ENCODE measurements around the gene NPTX2. TPM values are rescaled to one million over a fixed set of nuclear protein-coding genes. Genes with fewer than 3 reads are reported as not detected.

Gene NPTX2
- total RNA-seq, 2 donors from 2014 or later: not detected

DNA sequence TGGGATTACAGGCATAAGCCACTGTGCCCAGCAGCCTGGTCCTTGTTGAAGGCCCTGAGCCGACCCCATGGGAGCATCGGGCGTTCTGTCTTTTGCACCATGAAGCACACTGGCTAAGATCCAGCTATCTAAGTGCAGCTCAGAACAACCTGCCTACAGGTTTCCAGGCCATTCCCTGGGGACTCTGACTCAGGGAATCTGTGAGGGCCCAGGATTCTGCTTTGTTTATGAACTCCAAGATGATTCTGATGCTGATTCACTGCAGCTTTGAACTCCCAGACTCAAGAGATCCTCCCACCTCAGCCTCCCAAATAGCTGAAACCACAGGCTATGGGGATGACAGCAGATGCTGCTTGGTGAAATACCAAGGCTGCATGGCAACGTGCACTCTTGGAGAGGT lies 30.2 kb downstream of the NPTX2 start:
- H3K4me3 Mint-ChIP-seq: no peak overlapping the region
- no peaks in the 10 kb centered on the region for H3K36me3 Mint-ChIP-seq (ENCODE audit: low read depth)
- no peak overlapping the region for H3K27ac Mint-ChIP-seq

DNA sequence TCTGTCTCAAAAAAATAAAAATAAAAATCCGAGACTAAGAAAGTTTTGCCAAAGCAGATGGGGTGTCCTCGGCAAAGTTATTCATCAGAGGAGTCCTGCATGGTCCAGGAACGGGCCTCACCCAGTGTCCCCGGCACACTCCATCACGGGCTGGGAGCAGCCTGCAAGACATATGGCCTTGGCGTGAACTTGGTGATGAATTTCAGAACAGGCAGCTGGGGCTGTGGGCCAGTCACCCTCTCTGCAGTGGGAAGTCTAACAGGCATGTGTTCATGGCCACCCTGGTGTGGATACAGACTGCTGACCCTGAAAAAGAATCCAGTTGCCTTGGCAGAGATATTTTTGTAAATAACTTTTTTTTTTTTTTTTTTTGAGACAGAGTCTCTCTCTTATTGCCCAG lies 34.7 kb downstream of the NPTX2 start:
- Mint-ChIP-seq H3K4me1 (no peaks in the 10 kb centered on the region), H3K27me3 (no peaks in the 10 kb centered on the region), H3K4me3 (no peak overlapping the region), H3K27ac (no peak overlapping the region), H3K36me3 (ENCODE audit: low read depth) (no peaks in the 10 kb centered on the region)
- ATAC-seq (no peak), DNase-seq (no peak)
- no peaks in the 10 kb centered on the region for H3K9me3 ChIP-seq (ENCODE audit: control insufficient read depth, low read length, poor library complexity, severe bottlenecking)

More for the DNA sequence above, 30.2 kb downstream of the NPTX2 start:
- no peaks in the 10 kb centered on the region for H3K9me3 ChIP-seq (ENCODE audit: control insufficient read depth, low read length, poor library complexity, severe bottlenecking)
- DNase-seq (no peak), ATAC-seq (no peak)
- H3K27me3 Mint-ChIP-seq: peaks cover 5% of the 10 kb centered on the region
- no peaks in the 10 kb centered on the region for H3K4me1 Mint-ChIP-seq

DNA sequence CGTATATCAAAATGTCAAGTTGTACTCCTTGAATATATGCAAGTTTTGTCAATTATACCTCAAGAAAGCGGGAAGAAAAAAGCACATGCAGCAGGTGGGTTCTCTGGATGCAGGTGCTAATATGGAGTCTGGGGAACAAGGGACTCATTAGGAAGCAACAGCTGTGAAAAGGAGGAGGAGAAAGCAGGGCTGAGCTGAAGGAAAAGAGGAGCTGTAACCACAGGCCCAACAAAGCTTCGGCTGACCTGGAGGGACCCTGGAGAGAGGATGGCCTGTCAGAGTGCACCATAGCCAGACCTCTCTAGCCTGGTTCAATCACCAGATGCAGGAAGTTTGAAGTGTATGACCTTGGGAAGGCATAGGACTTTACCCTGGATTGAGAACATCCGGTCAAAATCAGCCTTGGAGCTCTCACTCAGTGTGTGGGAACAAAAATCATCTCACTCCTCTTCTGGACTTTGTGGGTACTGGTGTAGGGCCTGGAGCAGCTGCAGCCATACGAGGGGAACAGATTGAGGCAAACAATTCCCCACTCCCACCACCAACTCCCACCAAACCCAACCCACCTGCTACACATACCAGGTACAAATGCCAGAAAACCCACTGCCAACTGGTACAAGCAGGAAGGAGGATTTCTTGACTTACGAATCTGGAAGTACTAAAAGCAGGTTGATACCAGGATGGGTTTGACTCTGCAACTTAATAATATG lies 36.7 kb downstream of the NPTX2 start:
- no peak for DNase-seq
- H3K9me3 ChIP-seq (ENCODE audit: control insufficient read depth, low read length, poor library complexity, severe bottlenecking): no peaks in the 10 kb centered on the region
- Mint-ChIP-seq H3K27me3 (no peaks in the 10 kb centered on the region), H3K27ac (no peak overlapping the region), H3K4me1 (no peaks in the 10 kb centered on the region), H3K4me3 (no peak overlapping the region), H3K36me3 (ENCODE audit: low read depth) (no peaks in the 10 kb centered on the region)
- no peak for ATAC-seq

DNA sequence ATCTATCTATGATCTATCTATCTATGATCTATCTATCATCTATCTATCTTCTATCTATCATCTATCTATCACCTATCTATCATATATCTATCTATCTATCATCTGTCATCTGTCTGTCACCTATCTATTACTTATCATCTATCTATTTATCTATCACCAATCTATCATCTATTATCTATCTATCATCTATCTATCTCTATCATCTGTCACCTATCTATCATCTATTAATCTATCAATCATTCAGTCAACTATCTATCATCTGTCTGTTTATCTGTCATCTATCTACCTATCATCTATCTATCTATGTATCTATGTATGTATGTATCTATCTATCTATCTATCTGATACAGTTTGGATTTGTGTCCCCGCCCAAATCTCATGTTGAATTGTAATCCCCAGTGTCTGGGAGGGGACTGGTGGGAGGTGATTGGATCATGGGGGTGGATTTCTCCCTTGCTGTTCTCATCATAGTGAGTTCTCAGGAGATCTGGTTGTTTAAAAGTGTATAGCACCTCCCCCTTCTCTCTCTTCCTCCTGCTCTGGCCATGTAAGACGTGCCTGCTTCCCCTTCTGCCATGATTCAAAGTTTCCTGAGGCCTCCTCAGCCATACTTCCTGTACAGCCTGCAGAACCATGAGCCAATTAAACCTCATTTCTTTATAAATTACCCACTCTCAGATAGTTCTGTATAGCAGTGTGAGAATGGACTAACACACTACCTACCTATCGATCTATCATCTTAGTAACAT lies 37.6 kb downstream of the NPTX2 start:
- H3K27me3 Mint-ChIP-seq: no peaks in the 10 kb centered on the region
- no peaks in the 10 kb centered on the region for H3K4me1 Mint-ChIP-seq
- H3K9me3 ChIP-seq (ENCODE audit: control insufficient read depth, low read length, poor library complexity, severe bottlenecking): no peaks in the 10 kb centered on the region
- no peak for DNase-seq
- no peak overlapping the region for H3K4me3 Mint-ChIP-seq
- no peak for ATAC-seq
- H3K36me3 Mint-ChIP-seq (ENCODE audit: low read depth): no peaks in the 10 kb centered on the region
- H3K27ac Mint-ChIP-seq: no peak overlapping the region

DNA sequence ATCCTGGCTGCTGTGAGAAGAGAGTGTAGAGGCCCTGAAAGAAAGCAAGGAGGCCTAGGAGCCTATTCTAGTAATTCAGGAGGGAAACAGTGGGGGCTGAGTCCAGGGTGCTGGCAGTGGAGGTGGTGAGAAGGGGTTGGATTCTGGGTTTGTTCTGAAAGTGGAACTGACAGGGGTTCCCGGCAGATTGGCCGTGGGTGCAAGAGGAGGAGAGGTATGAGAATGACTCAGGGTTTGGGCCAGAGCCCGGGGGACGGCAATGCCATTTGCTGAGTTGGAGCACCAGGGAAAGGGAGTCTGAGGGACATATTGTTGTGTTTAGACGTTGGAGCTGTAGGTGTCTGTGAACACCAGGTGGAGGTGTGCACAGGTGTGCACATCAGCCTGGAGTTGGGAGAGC lies 38.5 kb downstream of the NPTX2 start:
- Mint-ChIP-seq H3K4me1 (no peaks in the 10 kb centered on the region), H3K27me3 (no peaks in the 10 kb centered on the region), H3K36me3 (ENCODE audit: low read depth) (no peaks in the 10 kb centered on the region), H3K4me3 (no peak overlapping the region), H3K27ac (no peak overlapping the region)
- no peak for ATAC-seq
- H3K9me3 ChIP-seq (ENCODE audit: control insufficient read depth, low read length, poor library complexity, severe bottlenecking): no peaks in the 10 kb centered on the region
- no peak for DNase-seq

DNA sequence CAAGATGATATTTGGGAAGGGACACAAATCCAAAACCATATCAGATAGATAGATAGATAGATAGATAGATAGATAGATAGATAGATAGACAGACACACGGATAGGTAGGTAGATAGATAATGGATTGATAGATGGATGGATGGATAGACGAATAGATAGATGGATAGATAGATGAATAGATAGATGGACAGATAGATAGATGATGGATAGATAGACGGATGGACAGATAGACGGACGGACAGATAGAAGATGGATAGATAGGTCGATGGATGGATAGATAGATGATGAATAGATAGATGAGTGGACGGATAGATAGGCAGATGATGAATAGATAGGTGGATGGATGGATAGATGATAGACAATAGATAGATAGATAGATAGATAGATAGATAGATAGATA lies 39.8 kb downstream of the NPTX2 start:
- ATAC-seq: no peak
- no peaks in the 10 kb centered on the region for H3K9me3 ChIP-seq (ENCODE audit: control insufficient read depth, low read length, poor library complexity, severe bottlenecking)
- Mint-ChIP-seq H3K27me3 (no peaks in the 10 kb centered on the region), H3K4me3 (no peak overlapping the region), H3K27ac (no peak overlapping the region), H3K36me3 (ENCODE audit: low read depth) (no peaks in the 10 kb centered on the region), H3K4me1 (no peaks in the 10 kb centered on the region)
- DNase-seq: no peak

DNA sequence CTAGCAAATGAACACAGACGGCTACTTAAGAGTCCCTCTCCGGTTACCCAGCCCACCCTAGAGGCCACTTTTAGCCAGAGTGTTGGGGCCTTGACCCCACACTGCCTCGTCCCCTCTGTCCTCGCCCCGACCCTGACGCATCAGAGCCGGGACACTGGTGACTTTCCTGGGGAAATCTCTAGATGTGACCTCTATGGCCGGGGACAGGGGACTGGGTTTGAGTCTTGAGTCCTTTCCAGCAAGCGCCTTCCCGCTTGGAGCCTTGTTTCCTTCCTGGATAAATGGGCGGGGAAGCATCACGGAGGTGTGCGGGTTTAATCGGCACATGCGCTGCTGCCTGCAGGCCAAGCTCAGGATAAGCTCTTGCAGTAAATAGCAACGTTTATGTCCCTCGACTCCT lies 40.7 kb downstream of the NPTX2 start:
- Mint-ChIP-seq H3K4me3 (no peak overlapping the region), H3K27ac (no peak overlapping the region), H3K4me1 (no peaks in the 10 kb centered on the region), H3K36me3 (ENCODE audit: low read depth) (no peaks in the 10 kb centered on the region), H3K27me3 (no peaks in the 10 kb centered on the region)
- no peak for DNase-seq
- no peaks in the 10 kb centered on the region for H3K9me3 ChIP-seq (ENCODE audit: control insufficient read depth, low read length, poor library complexity, severe bottlenecking)
- ATAC-seq: no peak

DNA sequence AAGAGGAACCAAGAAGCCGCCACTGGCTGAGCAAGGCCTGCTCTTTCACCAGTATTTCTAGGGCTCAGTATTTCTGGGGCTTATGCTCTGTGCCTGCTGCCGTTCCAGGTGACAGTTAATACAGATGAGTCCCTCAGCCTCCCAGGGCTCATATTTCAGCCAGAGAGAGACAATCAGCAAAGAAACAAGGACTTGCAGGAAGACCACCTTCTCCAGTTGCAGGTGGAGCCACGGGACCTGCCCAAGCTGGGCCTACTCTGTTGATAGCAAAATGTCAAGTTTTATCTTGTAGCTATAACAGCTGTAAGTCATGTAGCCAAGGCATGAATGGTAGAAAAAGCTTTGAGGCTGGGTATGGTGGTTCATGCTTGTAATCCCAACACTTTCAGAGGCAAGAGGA lies 42.7 kb downstream of the NPTX2 start:
- H3K9me3 ChIP-seq (ENCODE audit: control insufficient read depth, low read length, poor library complexity, severe bottlenecking): no peaks in the 10 kb centered on the region
- Mint-ChIP-seq H3K27ac (no peak overlapping the region), H3K36me3 (ENCODE audit: low read depth) (no peaks in the 10 kb centered on the region), H3K4me1 (no peaks in the 10 kb centered on the region), H3K4me3 (no peak overlapping the region), H3K27me3 (no peaks in the 10 kb centered on the region)
- DNase-seq (no peak), ATAC-seq (no peak)

DNA sequence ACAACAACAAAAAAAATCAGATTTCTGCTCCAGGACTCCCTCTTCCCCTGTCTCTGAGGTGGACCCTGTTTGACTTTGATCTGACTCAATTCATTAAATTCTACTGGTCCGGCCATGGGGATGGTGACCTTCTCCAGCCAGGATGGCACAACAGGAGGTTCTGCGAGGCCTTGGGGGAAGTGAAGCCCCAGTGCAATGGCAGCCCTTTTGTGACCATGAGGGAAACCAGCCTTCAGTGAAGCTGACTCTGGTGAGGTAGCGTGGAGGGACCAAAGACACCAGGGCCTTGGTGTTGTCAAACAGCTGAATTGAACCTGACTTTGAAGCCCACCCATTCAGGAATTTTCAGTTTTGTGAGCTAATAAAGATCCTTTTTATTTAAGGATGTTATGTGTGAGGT lies 44.5 kb downstream of the NPTX2 start:
- no peaks in the 10 kb centered on the region for H3K9me3 ChIP-seq (ENCODE audit: control insufficient read depth, low read length, poor library complexity, severe bottlenecking)
- DNase-seq: no peak
- Mint-ChIP-seq H3K27ac (no peak overlapping the region), H3K4me1 (no peaks in the 10 kb centered on the region), H3K27me3 (no peaks in the 10 kb centered on the region), H3K36me3 (ENCODE audit: low read depth) (no peaks in the 10 kb centered on the region), H3K4me3 (no peak overlapping the region)
- ATAC-seq: no peak

DNA sequence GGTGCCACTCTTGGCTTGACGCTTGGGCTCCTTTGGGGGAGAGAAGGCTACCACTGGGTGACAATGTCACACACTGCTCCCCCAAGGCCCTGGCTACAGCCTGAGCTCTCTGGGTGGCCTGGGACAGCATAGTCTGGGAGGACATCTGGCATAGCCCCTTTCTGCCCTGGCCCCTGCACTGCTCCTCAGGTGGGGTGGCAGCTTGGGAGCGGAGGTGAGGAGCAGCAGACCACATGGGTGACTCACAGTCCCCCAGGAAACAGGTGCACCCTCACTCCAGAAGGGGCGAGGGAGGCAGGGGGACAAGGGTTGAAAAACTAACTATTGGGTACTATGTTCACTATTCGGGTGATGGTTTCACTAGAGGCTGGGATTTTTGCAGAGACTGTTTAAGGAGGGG lies 45.2 kb downstream of the NPTX2 start:
- no peak for DNase-seq
- H3K4me1 Mint-ChIP-seq: no peaks in the 10 kb centered on the region
- ATAC-seq: no peak

DNA sequence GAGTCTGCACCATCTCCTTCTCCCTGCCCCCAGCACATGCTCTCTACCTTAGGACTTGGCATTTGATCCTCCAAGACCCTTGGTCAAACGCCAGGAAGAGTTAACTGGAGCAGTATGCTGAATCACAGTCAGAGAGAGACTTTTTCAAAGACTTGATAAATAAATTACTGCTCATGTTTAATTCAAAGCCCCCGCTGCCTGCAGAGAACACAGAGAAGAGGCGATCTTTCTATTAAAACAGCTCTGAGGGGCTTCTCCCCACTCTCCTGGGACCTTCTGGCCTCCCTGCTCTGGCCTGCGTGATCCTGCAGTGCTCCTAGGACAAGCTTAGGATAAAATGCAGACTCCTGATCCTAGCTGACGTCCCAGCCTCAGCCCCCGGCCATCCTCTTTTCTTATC lies 47.8 kb downstream of the NPTX2 start:
- no peak for DNase-seq
- Mint-ChIP-seq H3K27me3 (no peaks in the 10 kb centered on the region), H3K27ac (no peak overlapping the region), H3K4me1 (no peaks in the 10 kb centered on the region), H3K36me3 (ENCODE audit: low read depth) (no peaks in the 10 kb centered on the region), H3K4me3 (no peak overlapping the region)
- H3K9me3 ChIP-seq (ENCODE audit: control insufficient read depth, low read length, poor library complexity, severe bottlenecking): no peaks in the 10 kb centered on the region
- ATAC-seq: no peak

More for the DNA sequence above, 45.2 kb downstream of the NPTX2 start:
- H3K9me3 ChIP-seq (ENCODE audit: control insufficient read depth, low read length, poor library complexity, severe bottlenecking): no peaks in the 10 kb centered on the region
- Mint-ChIP-seq H3K4me3 (no peak overlapping the region), H3K27ac (no peak overlapping the region), H3K36me3 (ENCODE audit: low read depth) (no peaks in the 10 kb centered on the region), H3K27me3 (no peaks in the 10 kb centered on the region)

DNA sequence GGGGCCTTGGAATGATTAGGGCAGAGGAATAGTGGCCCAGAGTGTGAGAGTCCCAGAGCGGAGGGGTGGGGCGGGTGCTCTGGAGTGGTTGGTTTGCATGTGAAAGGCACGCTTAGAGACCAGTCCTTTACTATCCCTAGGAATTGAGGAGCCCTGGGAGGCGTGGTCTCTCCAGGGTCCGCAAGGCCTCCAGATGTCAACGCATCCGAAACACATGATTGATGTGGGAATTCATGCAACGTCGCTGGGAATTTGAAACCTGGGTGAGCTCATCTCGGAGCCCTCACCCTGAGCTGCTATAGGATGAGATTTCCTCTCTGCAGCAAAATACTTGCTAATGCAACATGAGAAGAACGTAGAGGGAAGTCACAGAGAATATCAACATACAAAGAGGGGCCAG lies 51.2 kb downstream of the NPTX2 start:
- Mint-ChIP-seq H3K4me3 (no peak overlapping the region), H3K27me3 (no peaks in the 10 kb centered on the region), H3K4me1 (no peaks in the 10 kb centered on the region), H3K36me3 (ENCODE audit: low read depth) (no peaks in the 10 kb centered on the region), H3K27ac (no peak overlapping the region)
- no peak for DNase-seq
- no peak for ATAC-seq
- no peaks in the 10 kb centered on the region for H3K9me3 ChIP-seq (ENCODE audit: control insufficient read depth, low read length, poor library complexity, severe bottlenecking)

DNA sequence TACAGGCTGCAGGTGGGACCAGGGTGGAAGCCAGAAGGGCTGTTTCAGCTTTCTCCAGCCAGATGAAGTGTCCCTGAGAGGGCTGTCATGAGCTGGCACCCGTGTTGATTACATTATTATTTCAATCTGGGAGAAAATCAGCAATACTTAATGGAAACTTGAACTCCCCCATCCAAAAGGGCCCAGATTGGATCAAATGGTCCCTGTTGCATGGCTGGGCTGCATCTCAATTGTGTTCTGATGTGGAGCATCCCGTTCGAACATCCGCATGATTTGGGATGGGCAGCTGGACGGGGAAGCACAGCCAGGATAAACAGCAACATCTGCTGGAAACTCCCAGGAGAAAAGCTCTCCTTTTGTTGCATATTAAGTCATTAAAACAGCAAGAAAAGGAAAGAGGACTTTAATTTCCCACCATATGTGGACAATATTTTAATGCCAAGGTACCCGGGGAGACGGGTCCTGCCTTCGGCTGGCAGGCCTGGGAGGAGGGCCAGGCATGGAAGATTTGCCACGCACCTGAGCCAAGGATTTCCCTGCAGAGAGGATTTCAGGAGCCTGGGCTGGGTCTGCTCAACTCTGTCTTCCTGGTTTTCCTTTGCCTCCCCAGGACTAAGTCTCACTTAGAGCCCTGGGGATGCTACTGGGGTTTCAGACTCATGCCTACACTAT lies 52.4 kb downstream of the NPTX2 start:
- H3K36me3 Mint-ChIP-seq (ENCODE audit: low read depth): no peaks in the 10 kb centered on the region
- no peaks in the 10 kb centered on the region for H3K4me1 Mint-ChIP-seq
- no peaks in the 10 kb centered on the region for H3K27me3 Mint-ChIP-seq
- no peak overlapping the region for H3K4me3 Mint-ChIP-seq
- ATAC-seq (no peak), DNase-seq (no peak)
- H3K9me3 ChIP-seq (ENCODE audit: control insufficient read depth, low read length, poor library complexity, severe bottlenecking): no peaks in the 10 kb centered on the region
- H3K27ac Mint-ChIP-seq: no peak overlapping the region
